PC-9 (cell line): ENCODE measurements around the gene PCARE. TPM values are rescaled to one million over a fixed set of nuclear protein-coding genes. Genes with fewer than 3 reads are reported as not detected.

Experiments
- BruUV-seq: library from RNA; stranded (reverse); fragments of 400-500 nt; replicated peaks from 2 replicates; lab custom pipeline; 2021; lab: Mats Ljungman, UMichigan
- CTCF ChIA-PET: fragments of 300-600 bp; sonication (Branson Sonifier 250); formaldehyde crosslinking; loops from one replicate; lab custom pipeline; 2022; ENCODE audit warnings: antibody characterized with exemption; lab: Charles Lee
- POLR2A ChIA-PET: fragments of 300-600 bp; sonication (Branson Sonifier 250); formaldehyde crosslinking; loops from one replicate; lab custom pipeline; 2022; ENCODE audit warnings: antibody characterized with exemption; ENCODE audit not compliant: unreplicated experiment; lab: Charles Lee
- DNase-seq, 2 experiments: peaks; one replicate each; pipeline versions ENCODE4 v3.0.0 to v3.0.0-alpha.2; 2015 to 2022; ENCODE audit warnings: mixed read lengths in 1 of 2
- H2AFZ ChIP-seq: fragments of 200-600 bp; sonication (generic); 2 replicates; pipeline ENCODE4 v1.8.1; 2017; ENCODE audit warnings: antibody characterized with exemption
- H3F3A ChIP-seq: fragments of 200-600 bp; sonication (generic); 2 replicates; pipeline ENCODE4 v1.8.1; 2017; ENCODE audit warnings: antibody characterized with exemption, mild to moderate bottlenecking, low read depth; ENCODE audit not compliant: insufficient read depth
- H3K27ac ChIP-seq: fragments of 200-600 bp; sonication (generic); 2 replicates; pipeline ENCODE4 v1.6.1; 2016; ENCODE audit warnings: mixed run types
- H3K27me3 ChIP-seq: fragments of 200-600 bp; sonication (generic); 2 replicates; pipeline ENCODE4 v1.6.1; 2016; ENCODE audit warnings: low read depth, mixed run types; ENCODE audit not compliant: insufficient read depth
- H3K36me3 ChIP-seq: fragments of 200-600 bp; sonication (generic); 2 replicates; pipeline ENCODE4 v1.6.1; 2016; ENCODE audit warnings: low read depth, mixed run types
- H3K4me1 ChIP-seq: fragments of 200-600 bp; sonication (generic); replicated peaks from 2 replicates; pipeline ENCODE4 v1.6.1; 2016; ENCODE audit warnings: mixed run types; ENCODE audit not compliant: insufficient read depth
- H3K4me2 ChIP-seq: fragments of 200-600 bp; sonication (generic); 2 replicates; pipeline ENCODE4 v1.6.1; 2017; ENCODE audit warnings: mixed run types
- H3K4me3 ChIP-seq: fragments of 200-600 bp; sonication (generic); 2 replicates; pipeline ENCODE4 v1.6.1; 2016; ENCODE audit warnings: mixed run types
- H3K79me2 ChIP-seq: fragments of 200-600 bp; sonication (generic); 2 replicates; pipeline ENCODE4 v1.6.1; 2017; ENCODE audit warnings: low read depth, mixed run types
- H3K9me2 ChIP-seq: fragments of 200-600 bp; sonication (generic); 2 replicates; pipeline ENCODE4 v1.8.1; 2017; ENCODE audit warnings: mild to moderate bottlenecking; ENCODE audit not compliant: insufficient read depth
- H3K9me3 ChIP-seq: fragments of 200-600 bp; sonication (generic); 2 replicates; pipeline ENCODE4 v1.8.1; 2016; ENCODE audit warnings: low read depth; ENCODE audit not compliant: insufficient read depth
- H4K20me1 ChIP-seq: fragments of 200-600 bp; sonication (generic); 2 replicates; pipeline ENCODE4 v1.8.1; 2017; ENCODE audit not compliant: insufficient read depth
- CTCF ChIP-seq: fragments of 200-600 bp; sonication (generic); conservative IDR thresholded peaks from 2 replicates; pipeline ENCODE4 v1.6.1; 2017; ENCODE audit warnings: mixed run types, antibody characterized with exemption, mild to moderate bottlenecking, moderate library complexity
- EZH2 ChIP-seq: fragments of 200-600 bp; sonication (generic); IDR thresholded peaks from 2 replicates; pipeline ENCODE4 v1.8.0; 2017; ENCODE audit warnings: antibody characterized with exemption, low read depth
- intact Hi-C: fragments of 100-400 bp; cut with micrococcal nuclease; formaldehyde crosslinking; loops from one replicate; pipeline ENCODE4 v1.10.0; 2022; ENCODE audit not compliant: unreplicated experiment
- total RNA-seq: library from RNA; stranded (reverse); gene quantifications from 2 replicates; pipeline ENCODE4 v1.2.3, GENCODE V29; 2021

The PCARE gene
- total RNA-seq, 1 experiment from 2014 or later: not detected

- no peaks in the 10 kb centered on the region for H3K27me3 ChIP-seq
- no peak overlapping the region for H3K4me2 ChIP-seq
- H3K27ac ChIP-seq: no peak overlapping the region
- H3K36me3 ChIP-seq: no peaks in the 10 kb centered on the region
- CTCF ChIA-PET: no interaction called here
- no TSS peak for BruUV-seq
- TF ChIP-seq CTCF (no peak), EZH2 (no peak)
- H3K79me2 ChIP-seq: no peaks in the 10 kb centered on the region
- no peaks in the 10 kb centered on the region for H3K9me2 ChIP-seq
- no peak for DNase-seq
- no peaks in the 10 kb centered on the region for H4K20me1 ChIP-seq
- no peaks in the 10 kb centered on the region for H3F3A ChIP-seq
- POLR2A ChIA-PET: no interaction called here
- no peaks in the 10 kb centered on the region for H3K9me3 ChIP-seq
- H2AFZ ChIP-seq: no peak overlapping the region
- H3K4me1 ChIP-seq: no peaks in the 10 kb centered on the region
- intact Hi-C loops: no loop called here
- H3K4me3 ChIP-seq: no peak overlapping the region
Observed at GRCh38 chr2:29080886-29081743, 6.8 kb upstream of the PCARE start.

- Histone ChIP-seq H3K79me2 (no peaks in the 10 kb centered on the region), H3K27ac (no peak overlapping the region), H3K9me2 (no peaks in the 10 kb centered on the region), H3K4me1 (no peaks in the 10 kb centered on the region), H3K36me3 (no peaks in the 10 kb centered on the region), H3K4me2 (no peak overlapping the region), H4K20me1 (no peaks in the 10 kb centered on the region), H3K9me3 (no peaks in the 10 kb centered on the region), H3K4me3 (no peak overlapping the region), H3K27me3 (no peaks in the 10 kb centered on the region), H3F3A (no peaks in the 10 kb centered on the region), H2AFZ (no peak overlapping the region)
- DNase-seq: no peak
- intact Hi-C loops: no loop called here
- ChIA-PET POLR2A (no interaction called here), CTCF (no interaction called here)
- no peak for TF ChIP-seq EZH2
- TF ChIP-seq CTCF: no peak
- no TSS peak for BruUV-seq
Observed at GRCh38 chr2:29079887-29080286, 5.6 kb upstream of the PCARE start.

- CTCF ChIA-PET: no interaction called here
Observed at GRCh38 chr2:29075894-29076705, 1.8 kb upstream of the PCARE start.

More at GRCh38 chr2:29075894-29076705, 1.8 kb upstream of the PCARE start:
- H3K4me1 ChIP-seq: no peaks in the 10 kb centered on the region
- H3K79me2 ChIP-seq: no peaks in the 10 kb centered on the region
- no peaks in the 10 kb centered on the region for H3K27me3 ChIP-seq
- H3K4me2 ChIP-seq: no peak overlapping the region
- H3K36me3 ChIP-seq: no peaks in the 10 kb centered on the region
- TF ChIP-seq EZH2: no peak
- TF ChIP-seq CTCF: no peak
- H3K9me2 ChIP-seq: no peaks in the 10 kb centered on the region
- intact Hi-C loops: no loop called here
- POLR2A ChIA-PET: no interaction called here
- BruUV-seq: no TSS peak
- H4K20me1 ChIP-seq: no peaks in the 10 kb centered on the region
- DNase-seq: no peak
- H3K27ac ChIP-seq: no peak overlapping the region
- H2AFZ ChIP-seq: no peak overlapping the region
- H3K4me3 ChIP-seq: no peak overlapping the region
- H3F3A ChIP-seq: no peaks in the 10 kb centered on the region
- H3K9me3 ChIP-seq: no peaks in the 10 kb centered on the region
